ENCODE data around the gene SMIM36.
"Not testable (repeated sequence)": the region's sequence is repeated elsewhere in the genome, so short reads cannot be mapped to it uniquely, and the experiment has no call there.

SMIM36 gene

GRCh38 chr17:55433629-55434422 is 77.4 kb downstream of the SMIM36 start:
- no peak for DNase-seq (ENCODE audit: low spot score)

GRCh38 chr17:55433029-55433628 is 78.1 kb downstream of the SMIM36 start:
- no peak for DNase-seq (ENCODE audit: low spot score)

GRCh38 chr17:55432358-55433028 is 78.8 kb downstream of the SMIM36 start:
- no peak for DNase-seq (ENCODE audit: low spot score)

- not testable (repeated sequence) for DNase-seq (ENCODE audit: low spot score)
Observed at GRCh38 chr17:55431914-55432313, 79.3 kb downstream of the SMIM36 start.

- DNase-seq (ENCODE audit: low spot score): no peak
Observed at GRCh38 chr17:55430541-55431288, 80.5 kb downstream of the SMIM36 start.

GRCh38 chr17:55427587-55427882 is 83.7 kb downstream of the SMIM36 start:
- DNase-seq (ENCODE audit: low spot score): no peak

GRCh38 chr17:55426851-55427586 is 84.2 kb downstream of the SMIM36 start:
- DNase-seq (ENCODE audit: low spot score): no peak

- DNase-seq (ENCODE audit: low spot score): no peak
Observed at GRCh38 chr17:55424893-55425540, 86.2 kb downstream of the SMIM36 start.

- no peak for DNase-seq (ENCODE audit: low spot score)
Observed at GRCh38 chr17:55423535-55423934, 87.7 kb downstream of the SMIM36 start.

- DNase-seq (ENCODE audit: low spot score): not testable (repeated sequence)
Observed at GRCh38 chr17:55422828-55423164, 88.5 kb downstream of the SMIM36 start.

GRCh38 chr17:55421179-55421934 is 89.9 kb downstream of the SMIM36 start, which contains the start of gene MMD:
Gene MMD, minus strand, starts transcription at chr17:55421835. Its CDS starts 140 bp downstream, at chr17:55421695.
- DNase-seq (ENCODE audit: low spot score): no peak

GRCh38 chr17:55420776-55421178 is 90.5 kb downstream of the SMIM36 start:
- DNase-seq (ENCODE audit: low spot score): peak; percentile 6

GRCh38 chr17:55420067-55420775 is 91.0 kb downstream of the SMIM36 start:
- no peak for DNase-seq (ENCODE audit: low spot score)

- DNase-seq (ENCODE audit: low spot score): no peak
Observed at GRCh38 chr17:55418369-55419268, 92.6 kb downstream of the SMIM36 start.

GRCh38 chr17:55417411-55418268 is 93.6 kb downstream of the SMIM36 start:
- no peak for DNase-seq (ENCODE audit: low spot score)

GRCh38 chr17:55416470-55417052 is 94.7 kb downstream of the SMIM36 start:
- DNase-seq (ENCODE audit: low spot score): no peak

- no peak for DNase-seq (ENCODE audit: low spot score)
Observed at GRCh38 chr17:55416000-55416399, 95.3 kb downstream of the SMIM36 start.

Measured in cerebellar cortex (tissue), 1 donor.